ENCODE data around the gene ADH1A.

- TF ChIP-seq CTCF (IDR thresholded peaks at IDR 0.05) (no peak), POLR2A (IDR thresholded peaks at IDR 0.05) (no peak)
Measured at GRCh38 chr4:99329876-99330275, 39.1 kb upstream of the ADH1A start.

All from uterus (tissue), 2 donors.